PC-9 (cell line): ENCODE measurements around the gene GMDS. TPM values are rescaled to one million over a fixed set of nuclear protein-coding genes. Genes with fewer than 3 reads are reported as not detected.

ENCODE experiments used
- BruUV-seq: library from RNA; stranded (reverse); fragments of 400-500 nt; replicated peaks from 2 replicates; lab custom pipeline; 2021; lab: Mats Ljungman, UMichigan
- CTCF ChIA-PET: fragments of 300-600 bp; sonication (Branson Sonifier 250); formaldehyde crosslinking; loops from one replicate; lab custom pipeline; 2022; ENCODE audit warnings: antibody characterized with exemption; lab: Charles Lee
- POLR2A ChIA-PET: fragments of 300-600 bp; sonication (Branson Sonifier 250); formaldehyde crosslinking; loops from one replicate; lab custom pipeline; 2022; ENCODE audit warnings: antibody characterized with exemption; ENCODE audit not compliant: unreplicated experiment; lab: Charles Lee
- DNase-seq, 2 experiments: peaks; one replicate each; pipeline versions ENCODE4 v3.0.0 to v3.0.0-alpha.2; 2015 to 2022; ENCODE audit warnings: mixed read lengths in 1 of 2
- H2AFZ ChIP-seq: fragments of 200-600 bp; sonication (generic); 2 replicates; pipeline ENCODE4 v1.8.1; 2017; ENCODE audit warnings: antibody characterized with exemption
- H3F3A ChIP-seq: fragments of 200-600 bp; sonication (generic); 2 replicates; pipeline ENCODE4 v1.8.1; 2017; ENCODE audit warnings: antibody characterized with exemption, mild to moderate bottlenecking, low read depth; ENCODE audit not compliant: insufficient read depth
- H3K27ac ChIP-seq: fragments of 200-600 bp; sonication (generic); 2 replicates; pipeline ENCODE4 v1.6.1; 2016; ENCODE audit warnings: mixed run types
- H3K27me3 ChIP-seq: fragments of 200-600 bp; sonication (generic); 2 replicates; pipeline ENCODE4 v1.6.1; 2016; ENCODE audit warnings: low read depth, mixed run types; ENCODE audit not compliant: insufficient read depth
- H3K36me3 ChIP-seq: fragments of 200-600 bp; sonication (generic); 2 replicates; pipeline ENCODE4 v1.6.1; 2016; ENCODE audit warnings: low read depth, mixed run types
- H3K4me1 ChIP-seq: fragments of 200-600 bp; sonication (generic); replicated peaks from 2 replicates; pipeline ENCODE4 v1.6.1; 2016; ENCODE audit warnings: mixed run types; ENCODE audit not compliant: insufficient read depth
- H3K4me2 ChIP-seq: fragments of 200-600 bp; sonication (generic); 2 replicates; pipeline ENCODE4 v1.6.1; 2017; ENCODE audit warnings: mixed run types
- H3K4me3 ChIP-seq: fragments of 200-600 bp; sonication (generic); 2 replicates; pipeline ENCODE4 v1.6.1; 2016; ENCODE audit warnings: mixed run types
- H3K79me2 ChIP-seq: fragments of 200-600 bp; sonication (generic); 2 replicates; pipeline ENCODE4 v1.6.1; 2017; ENCODE audit warnings: low read depth, mixed run types
- H3K9me2 ChIP-seq: fragments of 200-600 bp; sonication (generic); 2 replicates; pipeline ENCODE4 v1.8.1; 2017; ENCODE audit warnings: mild to moderate bottlenecking; ENCODE audit not compliant: insufficient read depth
- H3K9me3 ChIP-seq: fragments of 200-600 bp; sonication (generic); 2 replicates; pipeline ENCODE4 v1.8.1; 2016; ENCODE audit warnings: low read depth; ENCODE audit not compliant: insufficient read depth
- H4K20me1 ChIP-seq: fragments of 200-600 bp; sonication (generic); 2 replicates; pipeline ENCODE4 v1.8.1; 2017; ENCODE audit not compliant: insufficient read depth
- EZH2 ChIP-seq: fragments of 200-600 bp; sonication (generic); IDR thresholded peaks from 2 replicates; pipeline ENCODE4 v1.8.0; 2017; ENCODE audit warnings: antibody characterized with exemption, low read depth
- intact Hi-C: fragments of 100-400 bp; cut with micrococcal nuclease; formaldehyde crosslinking; loops from one replicate; pipeline ENCODE4 v1.10.0; 2022; ENCODE audit not compliant: unreplicated experiment
- total RNA-seq: library from RNA; stranded (reverse); gene quantifications from 2 replicates; pipeline ENCODE4 v1.2.3, GENCODE V29; 2021
- TF ChIP-seq, protein P1 (sequence below): fragments of 200-600 bp; sonication (generic); conservative IDR thresholded peaks from 2 replicates; pipeline ENCODE4 v1.6.1; 2017; ENCODE audit warnings: mixed run types, antibody characterized with exemption, mild to moderate bottlenecking, moderate library complexity

Gene GMDS
- total RNA-seq, 1 experiment from 2014 or later = 30.1 TPM

DNA sequence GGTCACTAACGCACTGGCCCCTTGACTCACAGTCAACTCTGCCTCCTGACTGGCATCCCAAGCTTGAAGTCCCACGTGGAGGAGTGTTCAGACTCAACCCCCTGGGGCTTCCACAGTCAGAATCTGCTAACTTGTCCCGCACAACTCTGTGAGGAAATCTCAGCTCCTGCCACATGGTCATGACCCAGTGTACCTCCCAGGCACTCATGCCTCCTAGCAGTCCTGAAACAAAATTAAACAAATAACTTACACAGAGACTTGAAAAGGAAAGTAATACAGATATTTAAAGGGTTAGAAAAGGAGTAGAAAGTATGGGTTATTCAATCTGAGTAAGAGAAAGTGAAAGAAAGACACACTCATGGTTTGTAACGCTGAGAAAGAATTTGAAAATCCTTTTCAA lies 134.9 kb downstream of the GMDS start:
- H3K27ac ChIP-seq = no peak overlapping the region
- H3K9me3 ChIP-seq = no peaks in the 10 kb centered on the region
- no peaks in the 10 kb centered on the region for H3K79me2 ChIP-seq
- no peaks in the 10 kb centered on the region for H3F3A ChIP-seq
- intact Hi-C loops = no loop called here
- no peak overlapping the region for H3K4me3 ChIP-seq
- H2AFZ ChIP-seq = no peak overlapping the region
- CTCF ChIA-PET = no interaction called here
- BruUV-seq = no TSS peak
- H3K4me2 ChIP-seq = no peak overlapping the region
- no peak for DNase-seq
- no peaks in the 10 kb centered on the region for H3K27me3 ChIP-seq
- TF ChIP-seq, protein P1, sequence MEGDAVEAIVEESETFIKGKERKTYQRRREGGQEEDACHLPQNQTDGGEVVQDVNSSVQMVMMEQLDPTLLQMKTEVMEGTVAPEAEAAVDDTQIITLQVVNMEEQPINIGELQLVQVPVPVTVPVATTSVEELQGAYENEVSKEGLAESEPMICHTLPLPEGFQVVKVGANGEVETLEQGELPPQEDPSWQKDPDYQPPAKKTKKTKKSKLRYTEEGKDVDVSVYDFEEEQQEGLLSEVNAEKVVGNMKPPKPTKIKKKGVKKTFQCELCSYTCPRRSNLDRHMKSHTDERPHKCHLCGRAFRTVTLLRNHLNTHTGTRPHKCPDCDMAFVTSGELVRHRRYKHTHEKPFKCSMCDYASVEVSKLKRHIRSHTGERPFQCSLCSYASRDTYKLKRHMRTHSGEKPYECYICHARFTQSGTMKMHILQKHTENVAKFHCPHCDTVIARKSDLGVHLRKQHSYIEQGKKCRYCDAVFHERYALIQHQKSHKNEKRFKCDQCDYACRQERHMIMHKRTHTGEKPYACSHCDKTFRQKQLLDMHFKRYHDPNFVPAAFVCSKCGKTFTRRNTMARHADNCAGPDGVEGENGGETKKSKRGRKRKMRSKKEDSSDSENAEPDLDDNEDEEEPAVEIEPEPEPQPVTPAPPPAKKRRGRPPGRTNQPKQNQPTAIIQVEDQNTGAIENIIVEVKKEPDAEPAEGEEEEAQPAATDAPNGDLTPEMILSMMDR = no peak
- TF ChIP-seq EZH2 = no peak
- H3K36me3 ChIP-seq = no peaks in the 10 kb centered on the region
- POLR2A ChIA-PET = no interaction called here
- no peaks in the 10 kb centered on the region for H4K20me1 ChIP-seq
- H3K4me1 ChIP-seq = no peaks in the 10 kb centered on the region
- H3K9me2 ChIP-seq = no peaks in the 10 kb centered on the region

DNA sequence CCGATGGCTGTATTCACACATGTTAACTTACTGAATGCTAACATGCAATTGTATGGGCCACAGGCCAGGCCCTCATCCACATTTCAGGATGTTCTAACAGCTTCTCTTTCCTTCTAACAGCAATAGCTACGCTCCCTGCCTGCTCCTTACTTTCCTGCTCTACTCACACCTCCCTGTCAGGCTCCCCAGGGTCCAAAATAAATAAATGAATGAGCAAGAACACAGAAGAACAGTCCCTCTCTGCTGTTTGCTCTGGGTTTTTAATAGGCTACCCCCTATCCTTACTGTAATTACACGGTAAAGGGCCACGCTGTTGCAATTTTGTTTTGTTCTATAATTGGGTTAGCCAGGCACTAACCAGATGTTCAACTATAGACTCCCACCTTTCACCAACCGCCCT lies 135.6 kb downstream of the GMDS start:
- Histone ChIP-seq H3K9me2 (no peaks in the 10 kb centered on the region), H3K27ac (no peak overlapping the region), H2AFZ (no peak overlapping the region), H3K9me3 (no peaks in the 10 kb centered on the region), H3F3A (no peaks in the 10 kb centered on the region), H3K79me2 (no peaks in the 10 kb centered on the region), H3K4me3 (no peak overlapping the region), H3K27me3 (no peaks in the 10 kb centered on the region), H3K4me1 (no peaks in the 10 kb centered on the region), H3K4me2 (no peak overlapping the region), H3K36me3 (no peaks in the 10 kb centered on the region), H4K20me1 (no peaks in the 10 kb centered on the region)
- TF ChIP-seq EZH2 = no peak
- TF ChIP-seq, protein P1 = no peak
- CTCF ChIA-PET = interaction anchor here (0.6 kb wide), 1 partner anchor 637 kb away, joined by 3 read pairs; no protein-coding TSS in a partner anchor
- BruUV-seq = no TSS peak
- DNase-seq = no peak
- POLR2A ChIA-PET = no interaction called here
- intact Hi-C loops = loop anchor here (5.0 to 10.0 kb wide), 3 partner anchors 338 to 523 kb away; no protein-coding TSS in a partner anchor

DNA sequence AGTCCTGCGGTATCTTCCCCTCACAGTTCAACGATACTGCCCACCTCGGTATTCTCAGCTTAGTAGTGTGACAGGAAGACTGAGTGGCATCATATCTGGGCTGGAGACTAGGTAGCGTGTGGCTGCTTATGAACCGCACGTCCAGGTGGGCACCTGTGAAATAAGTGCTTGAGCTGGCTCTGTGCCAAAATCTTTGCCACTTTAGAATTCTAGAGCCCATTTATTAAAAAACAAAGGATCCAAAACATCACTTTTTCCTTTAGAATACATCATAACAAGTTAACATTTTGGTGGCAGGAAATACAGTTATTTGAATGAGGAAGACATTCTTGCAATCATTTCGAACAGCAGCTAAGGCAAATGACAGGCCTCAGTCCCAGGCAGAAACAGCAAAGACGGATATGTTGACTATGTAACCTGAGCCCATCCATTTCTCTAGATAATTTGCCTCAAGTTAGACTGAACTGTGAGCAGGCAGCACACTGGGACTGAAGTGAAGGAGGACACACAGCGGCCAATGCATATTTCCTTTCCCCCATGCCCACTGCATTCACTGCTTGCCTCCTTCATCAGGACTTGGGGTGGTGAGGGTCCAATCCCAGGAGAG lies 136.6 kb downstream of the GMDS start:
- Histone ChIP-seq H3K4me1 (no peaks in the 10 kb centered on the region), H3K36me3 (no peaks in the 10 kb centered on the region), H3F3A (no peaks in the 10 kb centered on the region), H4K20me1 (no peaks in the 10 kb centered on the region), H3K79me2 (no peaks in the 10 kb centered on the region), H3K4me2 (no peak overlapping the region), H3K27ac (no peak overlapping the region), H3K9me2 (no peaks in the 10 kb centered on the region), H3K9me3 (no peaks in the 10 kb centered on the region), H3K4me3 (no peak overlapping the region), H2AFZ (no peak overlapping the region), H3K27me3 (no peaks in the 10 kb centered on the region)
- no peak for TF ChIP-seq EZH2
- TF ChIP-seq, protein P1 = no peak
- ChIA-PET POLR2A (interaction anchor here (0.6 kb wide), 1 partner anchor 176 kb away, joined by 8 read pairs; no protein-coding TSS in a partner anchor), CTCF (no interaction called here)
- DNase-seq = no peak
- intact Hi-C loops = loop anchor here (5.0 to 10.0 kb wide), 3 partner anchors 338 to 523 kb away; no protein-coding TSS in a partner anchor
- BruUV-seq = no TSS peak
